IMR-90 (cell line): ENCODE results near the gene MRPS22.

Experiments used
- BHLHE40 ChIP-seq: fragments of 150-350 bp; IDR thresholded peaks from 2 replicates; pipeline ENCODE4 v1.6.1; 2016; ENCODE audit warnings: mild to moderate bottlenecking, low read depth, low read length
- CEBPB ChIP-seq: IDR thresholded peaks from 2 replicates; pipeline ENCODE4 v1.6.1; 2012; ENCODE audit warnings: low read depth, low read length, improper control_type of control experiment
- CTCF ChIP-seq: conservative IDR thresholded peaks from 2 replicates; pipeline ENCODE4 v1.5.1; 2012; ENCODE audit warnings: mild to moderate bottlenecking, low read depth, low read length, improper control_type of control experiment
- POLR2A ChIP-seq: IDR thresholded peaks from 2 replicates; pipeline ENCODE4 v1.6.1; 2012; ENCODE audit warnings: mild to moderate bottlenecking, low read depth, low read length
- RCOR1 ChIP-seq: IDR thresholded peaks from 2 replicates; pipeline ENCODE4 v1.6.1; 2012; ENCODE audit warnings: mild to moderate bottlenecking, low read length, improper control_type of control experiment; ENCODE audit not compliant: insufficient replicate concordance

DNA sequence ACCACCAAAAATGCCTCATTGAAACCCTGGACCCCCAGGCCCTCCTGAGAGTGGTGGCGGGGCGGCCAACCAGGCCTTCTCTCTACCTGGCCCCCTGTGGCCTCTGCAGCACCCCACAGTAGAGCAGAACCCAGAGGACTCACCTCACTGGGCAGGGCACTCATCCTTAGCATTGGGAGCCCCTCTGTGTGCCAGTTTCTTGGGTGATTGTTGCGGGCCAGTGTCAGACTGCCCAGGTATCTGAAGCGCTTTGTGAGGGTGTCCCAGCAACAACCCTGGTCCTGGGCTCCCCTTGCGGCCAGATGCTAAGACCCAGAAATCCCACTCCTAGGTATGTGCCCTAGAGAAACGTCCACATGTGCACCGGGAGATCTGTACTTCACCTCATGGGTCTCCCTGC is 20.7 kb upstream of the MRPS22 start:
- TF ChIP-seq CTCF (no peak), POLR2A (no peak), BHLHE40 (no peak), RCOR1 (no peak), CEBPB (no peak)
